Natural killer cell (primary cell): Measurements from ENCODE around the gene PASK. TPM values are rescaled to one million over a fixed set of nuclear protein-coding genes. Genes with fewer than 3 reads are reported as not detected.

Experiments used
- ATAC-seq, 3 donors: fragments of 150-1000 bp in 2 of 3; fragments of 200-7000 bp in 1 of 3; cut with Tn5 transposase; 1 replicate in 1 of 3; 2 replicates in 2 of 3; pipeline ENCODE4 v1.10.0; 2021; ENCODE audit warnings: mild to moderate bottlenecking in 2 of 3, moderate library complexity in 2 of 3
- DNase-seq, 2 donors: peaks; one replicate each; pipeline versions ENCODE4 v3.0.0 to v3.0.0-alpha.2; 2013 to 2021; ENCODE audit warnings: mixed read lengths in 1 of 2
- H3K27ac ChIP-seq: one replicate; pipeline ENCODE4 v1.5.1; 2013; ENCODE audit warnings: mild to moderate bottlenecking, low read length
- H3K27me3 ChIP-seq: one replicate; pipeline ENCODE4 v1.6.1; 2013; ENCODE audit warnings: low read length; ENCODE audit not compliant: control insufficient read depth, insufficient read depth
- H3K36me3 ChIP-seq: one replicate; pipeline ENCODE4 v1.6.1; 2013; ENCODE audit warnings: low read length; ENCODE audit not compliant: control insufficient read depth, insufficient read depth
- H3K4me1 ChIP-seq: one replicate; pipeline ENCODE4 v1.6.1; 2013; ENCODE audit warnings: low read length; ENCODE audit not compliant: control insufficient read depth, insufficient read depth
- H3K4me3 ChIP-seq: one replicate; pipeline ENCODE4 v1.5.1; 2013; ENCODE audit warnings: low read length
- H3K9me3 ChIP-seq: one replicate; pipeline ENCODE4 v1.6.1; 2013; ENCODE audit warnings: low read length; ENCODE audit not compliant: control insufficient read depth, insufficient read depth
- H3K27ac Mint-ChIP-seq, 2 donors: one replicate each; pipeline ENCODE4 v1.8.0; 2022; ENCODE audit warnings: mild to moderate bottlenecking in 2 of 2, mixed read lengths in 2 of 2, moderate library complexity in 1 of 2
- H3K27me3 Mint-ChIP-seq, 2 donors: one replicate each; pipeline ENCODE4 v1.8.0; 2022; ENCODE audit warnings: low read depth in 2 of 2, mixed read lengths in 2 of 2
- H3K36me3 Mint-ChIP-seq: one replicate; pipeline ENCODE4 v1.8.0; 2022; ENCODE audit warnings: mixed read lengths
- H3K4me1 Mint-ChIP-seq, 2 donors: one replicate each; pipeline ENCODE4 v1.8.0; 2022; ENCODE audit warnings: mixed read lengths in 2 of 2
- H3K4me3 Mint-ChIP-seq: one replicate; pipeline ENCODE4 v1.8.0; 2022; ENCODE audit warnings: mild to moderate bottlenecking, moderate library complexity, mixed read lengths
- H3K9me3 Mint-ChIP-seq, 2 donors: one replicate each; pipeline ENCODE4 v1.8.0; 2022; ENCODE audit warnings: mixed read lengths in 2 of 2
- CTCF ChIP-seq: fragments of 200-600 bp; IDR thresholded peaks from one replicate; pipeline ENCODE4 v1.8.0; 2022; ENCODE audit warnings: antibody characterized with exemption
- whole genome bisulfite sequencing: methylation state at CpG from one replicate; pipeline ENCODE4 v1.1.7; 2013; ENCODE audit warnings: missing lambda C conversion rate; ENCODE audit not compliant: insufficient coverage; 5-methylcytosine and 5-hydroxymethylcytosine counted together
- intact Hi-C: fragments of 100-400 bp; cut with micrococcal nuclease; formaldehyde crosslinking; loops from one replicate; pipeline ENCODE4 v1.14.2; 2022
- total RNA-seq, 4 donors: library from RNA; stranded (reverse); fragments of 120-200 nt in 1 of 4; gene quantifications; one replicate each; pipeline versions ENCODE4 v1.2.3 to v1.2.4, GENCODE V29; 2013 to 2022

PASK gene
- total RNA-seq, 3 donors from 2014 or later (not counting 1 experiment from before 2014, with no cell fraction given) = 27.9 to 45.2 (median 36.2) TPM

- Mint-ChIP-seq H3K36me3 (no peaks in the 10 kb centered on the region), H3K27me3 (no peaks in the 10 kb centered on the region), H3K4me3 (no peak overlapping the region), H3K4me1 (peaks cover 23 to 41% of the 10 kb centered on the region in 2 donors), H3K27ac (no peak overlapping the region), H3K9me3 (no peaks in the 10 kb centered on the region)
- Histone ChIP-seq H3K36me3 (peaks cover 28% of the 10 kb centered on the region), H3K4me3 (no peak overlapping the region), H3K9me3 (no peaks in the 10 kb centered on the region), H3K4me1 (peaks cover 8% of the 10 kb centered on the region), H3K27me3 (no peaks in the 10 kb centered on the region), H3K27ac (no peak overlapping the region)
- ATAC-seq = no peak
- 89% methylated on average over 4 of the region's 4 CpGs for WGBS
- TF ChIP-seq CTCF = no peak
- intact Hi-C loops = no loop called here
- DNase-seq = no peak
Measured at GRCh38 chr2:241154915-241155314, 5.6 kb upstream of the PASK start.

GRCh38 chr2:241153616-241154015, 4.3 kb upstream of the PASK start:
- TF ChIP-seq CTCF = no peak
- H3K27me3 ChIP-seq = no peaks in the 10 kb centered on the region
- Mint-ChIP-seq H3K4me3 (no peak overlapping the region), H3K27ac (no peak overlapping the region), H3K9me3 (no peaks in the 10 kb centered on the region), H3K27me3 (no peaks in the 10 kb centered on the region), H3K4me1 (peaks cover 26 to 37% of the 10 kb centered on the region in 2 donors), H3K36me3 (no peaks in the 10 kb centered on the region)
- no peak overlapping the region for H3K27ac ChIP-seq
- H3K4me3 ChIP-seq = no peak overlapping the region
- ATAC-seq (no peak), DNase-seq (no peak)
- 86% methylated on average over 7 of the region's 7 CpGs for WGBS
- H3K4me1 ChIP-seq = peaks cover 9% of the 10 kb centered on the region
- no peaks in the 10 kb centered on the region for H3K9me3 ChIP-seq
- peaks cover 18% of the 10 kb centered on the region for H3K36me3 ChIP-seq
- intact Hi-C loops = no loop called here

GRCh38 chr2:241151934-241152660, 2.8 kb upstream of the PASK start:
- Histone ChIP-seq H3K27ac (no peak overlapping the region), H3K27me3 (no peaks in the 10 kb centered on the region), H3K4me1 (peaks cover 14% of the 10 kb centered on the region), H3K9me3 (no peaks in the 10 kb centered on the region), H3K4me3 (no peak overlapping the region), H3K36me3 (peaks cover 6% of the 10 kb centered on the region)
- intact Hi-C loops = no loop called here
- H3K9me3 Mint-ChIP-seq = no peaks in the 10 kb centered on the region
- no peak for TF ChIP-seq CTCF
- H3K27me3 Mint-ChIP-seq = no peaks in the 10 kb centered on the region
- peaks cover 34 to 46% of the 10 kb centered on the region in 2 donors for H3K4me1 Mint-ChIP-seq
- 86% methylated on average over 7 of the region's 8 CpGs for WGBS
- no peaks in the 10 kb centered on the region for H3K36me3 Mint-ChIP-seq
- ATAC-seq (no peak), DNase-seq (no peak)
- peak overlapping the region; percentile 95 for H3K4me3 Mint-ChIP-seq
- no peak overlapping the region for H3K27ac Mint-ChIP-seq
